Brain microvascular endothelial cell (primary cell): ENCODE measurements around the gene MIGA2.
"Not testable (repeated sequence)": the region's sequence is repeated elsewhere in the genome, so short reads cannot be mapped to it uniquely, and the experiment has no call there.

ENCODE experiments used
- DNase-seq: peaks from one replicate; pipeline ENCODE4 v3.0.0-alpha.2; 2020
- H3K27ac ChIP-seq: fragments of 250-450 bp; sonication (Bioruptor Pico); 2 replicates; pipeline ENCODE4 v1.5.1; 2020; ENCODE audit warnings: mild to moderate bottlenecking, moderate library complexity
- H3K27me3 ChIP-seq: fragments of 250-450 bp; sonication (Bioruptor Pico); replicated peaks from 2 replicates; pipeline ENCODE4 v1.5.1; 2020; ENCODE audit warnings: mild to moderate bottlenecking
- H3K36me3 ChIP-seq: fragments of 250-450 bp; sonication (Bioruptor Pico); replicated peaks from 2 replicates; pipeline ENCODE4 v1.5.1; 2020; ENCODE audit warnings: mild to moderate bottlenecking
- H3K4me3 ChIP-seq: 2 replicates; pipeline ENCODE4 v1.5.1; 2011; ENCODE audit warnings: low read depth, mild to moderate bottlenecking, control low read depth, low read length, moderate library complexity
- in situ Hi-C: cut with HindIII; loops from 2 replicates; pipeline ENCODE4 v1.10.0; 2017; ENCODE audit warnings: low sequenced_read_pairs, low pct_ligation_motif_present
- TF ChIP-seq, protein P1 (sequence below): IDR thresholded peaks from 2 replicates; pipeline ENCODE4 v1.5.1; 2011; ENCODE audit warnings: low read depth, mild to moderate bottlenecking, moderate library complexity, low read length, control low read depth, inconsistent platforms; ENCODE audit errors: missing control alignments

Gene MIGA2

DNA sequence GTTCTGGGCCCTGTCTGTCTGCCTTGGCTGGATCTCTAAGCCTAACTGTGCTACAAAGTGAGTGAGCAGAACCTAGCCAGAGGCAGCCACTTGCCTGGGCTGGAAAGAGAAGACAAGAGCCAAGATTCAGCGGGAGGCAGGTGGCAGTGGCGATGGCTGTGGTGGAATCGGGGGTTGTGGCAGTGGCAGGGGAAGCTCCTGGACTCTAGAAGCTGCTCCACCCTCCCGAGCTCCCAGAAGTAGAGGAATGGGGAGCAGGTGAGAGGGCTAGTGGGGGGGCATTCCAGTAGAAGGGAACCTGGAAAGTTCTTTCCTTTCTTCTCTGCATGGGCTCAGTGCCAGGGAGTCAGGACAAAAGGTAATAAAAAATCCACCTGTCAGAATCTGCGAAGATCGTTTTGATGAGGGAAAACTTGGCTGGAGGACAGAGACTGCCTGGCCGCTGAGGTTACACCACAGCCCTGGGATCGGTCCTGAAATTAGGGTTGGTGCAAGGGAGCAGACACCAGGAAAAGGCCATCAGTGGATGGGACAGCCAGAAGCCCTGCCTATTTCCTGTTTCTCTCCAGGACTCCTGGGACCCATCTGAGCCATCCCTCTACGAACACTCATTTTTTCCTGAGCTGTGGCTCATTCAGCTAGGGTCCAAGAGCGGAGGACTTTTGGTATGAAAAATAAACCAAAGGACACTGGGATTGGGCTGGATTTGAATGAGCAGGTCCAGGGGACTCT is 72.5 kb downstream of the MIGA2 start:
- Histone ChIP-seq H3K36me3 (no peaks in the 10 kb centered on the region), H3K27me3 (no peaks in the 10 kb centered on the region), H3K4me3 (no peak overlapping the region), H3K27ac (no peak overlapping the region)
- no peak for DNase-seq
- TF ChIP-seq, protein P1, sequence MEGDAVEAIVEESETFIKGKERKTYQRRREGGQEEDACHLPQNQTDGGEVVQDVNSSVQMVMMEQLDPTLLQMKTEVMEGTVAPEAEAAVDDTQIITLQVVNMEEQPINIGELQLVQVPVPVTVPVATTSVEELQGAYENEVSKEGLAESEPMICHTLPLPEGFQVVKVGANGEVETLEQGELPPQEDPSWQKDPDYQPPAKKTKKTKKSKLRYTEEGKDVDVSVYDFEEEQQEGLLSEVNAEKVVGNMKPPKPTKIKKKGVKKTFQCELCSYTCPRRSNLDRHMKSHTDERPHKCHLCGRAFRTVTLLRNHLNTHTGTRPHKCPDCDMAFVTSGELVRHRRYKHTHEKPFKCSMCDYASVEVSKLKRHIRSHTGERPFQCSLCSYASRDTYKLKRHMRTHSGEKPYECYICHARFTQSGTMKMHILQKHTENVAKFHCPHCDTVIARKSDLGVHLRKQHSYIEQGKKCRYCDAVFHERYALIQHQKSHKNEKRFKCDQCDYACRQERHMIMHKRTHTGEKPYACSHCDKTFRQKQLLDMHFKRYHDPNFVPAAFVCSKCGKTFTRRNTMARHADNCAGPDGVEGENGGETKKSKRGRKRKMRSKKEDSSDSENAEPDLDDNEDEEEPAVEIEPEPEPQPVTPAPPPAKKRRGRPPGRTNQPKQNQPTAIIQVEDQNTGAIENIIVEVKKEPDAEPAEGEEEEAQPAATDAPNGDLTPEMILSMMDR: no peak
- in situ Hi-C loops: no loop called here

DNA sequence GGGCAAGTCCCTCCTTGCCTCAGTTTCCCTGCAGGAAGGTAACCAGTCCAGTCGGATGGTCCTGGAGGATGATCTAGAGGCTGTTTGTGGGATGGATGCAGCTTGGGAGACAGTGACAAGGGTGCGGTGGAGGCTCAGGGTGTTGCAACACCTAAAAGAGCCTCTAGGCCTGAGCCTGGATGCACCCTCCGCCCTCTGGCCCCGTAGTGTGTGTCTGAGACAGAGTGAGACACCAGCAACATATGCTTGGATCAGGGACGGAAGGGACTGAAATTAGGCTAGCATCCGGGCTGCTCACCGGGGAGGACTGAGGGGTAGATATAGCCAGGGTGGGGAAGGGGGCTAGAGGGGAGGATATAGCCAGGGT is 73.1 kb downstream of the MIGA2 start:
- Histone ChIP-seq H3K27ac (no peak overlapping the region), H3K4me3 (no peak overlapping the region), H3K27me3 (no peaks in the 10 kb centered on the region), H3K36me3 (no peaks in the 10 kb centered on the region)
- in situ Hi-C loops: no loop called here
- no peak for DNase-seq
- TF ChIP-seq, protein P1: no peak

DNA sequence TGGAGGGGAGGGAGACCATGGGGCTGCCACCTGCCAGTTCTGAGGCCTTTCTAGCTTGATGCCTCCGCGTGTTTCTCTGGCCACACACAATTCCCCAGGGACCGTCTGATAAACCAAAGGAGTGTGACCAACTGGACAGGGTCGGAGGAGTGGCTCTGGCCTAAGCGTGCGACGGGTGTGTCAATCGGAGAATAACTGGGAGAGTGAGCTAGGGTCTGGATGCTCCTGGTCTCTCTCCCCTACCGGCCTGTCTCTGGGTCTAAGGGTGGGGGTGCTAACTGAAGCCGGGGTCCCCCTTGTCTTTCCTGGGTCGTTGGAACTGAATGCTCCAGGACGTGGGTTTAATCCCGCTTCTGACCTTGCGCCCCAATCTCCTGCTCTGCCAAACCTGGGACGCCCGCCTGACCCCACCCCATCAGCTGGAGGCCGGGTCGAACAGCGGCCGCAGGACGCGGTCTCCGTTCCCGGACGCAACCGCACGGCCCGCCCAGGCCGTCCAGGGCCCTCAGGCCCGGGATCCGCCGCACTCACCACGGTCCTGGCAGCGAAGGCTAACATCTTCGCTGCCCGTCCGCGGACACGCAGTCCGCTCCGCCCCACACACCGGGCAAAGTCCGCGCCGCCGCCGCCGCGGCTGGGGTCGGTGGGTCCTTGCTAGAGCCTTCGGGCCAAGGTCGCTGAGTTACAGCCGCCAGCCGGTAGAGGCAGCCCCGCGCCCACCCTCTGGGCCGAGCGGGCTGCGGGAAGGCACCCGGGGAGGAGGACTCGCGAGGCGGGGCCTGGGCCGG is 73.7 kb downstream of the MIGA2 start:
- in situ Hi-C loops: no loop called here
- no peaks in the 10 kb centered on the region for H3K27me3 ChIP-seq
- H3K27ac ChIP-seq: peak overlapping the region; percentile 13
- no peaks in the 10 kb centered on the region for H3K36me3 ChIP-seq
- DNase-seq: no peak
- H3K4me3 ChIP-seq: peak overlapping the region; percentile 68
- TF ChIP-seq, protein P1: no peak

DNA sequence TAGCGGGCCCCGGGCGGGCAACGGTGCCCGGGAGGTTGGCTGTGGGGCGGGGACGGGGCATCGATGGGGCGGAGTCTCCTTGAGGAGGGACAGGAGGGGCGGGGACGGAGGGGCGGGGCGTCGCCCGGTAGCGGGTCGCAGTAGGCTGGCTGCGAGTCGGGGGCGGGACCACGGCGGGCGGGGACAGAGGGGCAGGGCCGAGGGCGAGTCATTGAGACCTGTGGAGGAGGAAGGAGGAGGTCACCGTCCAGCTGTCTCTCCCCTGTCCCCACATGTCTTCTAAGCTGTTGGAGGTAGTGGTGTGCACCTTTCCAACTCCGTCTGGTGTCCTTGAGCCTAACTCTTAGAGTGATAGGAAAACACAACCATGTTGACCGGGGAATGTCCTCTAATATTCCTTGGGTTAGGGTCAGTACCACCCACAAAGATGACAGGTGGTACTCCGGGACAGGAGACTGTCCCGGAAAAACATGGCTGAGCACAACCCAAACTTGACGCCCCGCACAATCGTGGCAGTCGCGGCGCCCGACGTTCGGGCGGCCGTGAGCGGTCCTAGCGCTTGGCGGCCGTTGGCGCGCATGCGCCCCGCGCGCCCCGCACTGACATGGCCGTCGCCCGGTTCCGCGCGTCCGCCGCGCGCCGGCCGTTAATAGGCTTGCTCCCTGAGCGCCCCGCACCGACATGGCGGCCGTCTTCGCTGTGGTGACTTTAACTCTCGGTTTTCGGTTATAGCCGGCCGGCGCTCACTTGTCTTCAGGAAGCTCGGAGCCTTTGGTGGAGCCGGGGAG is 74.5 kb downstream of the MIGA2 start, which contains the start of the genes CRAT and PTPA:
CRAT (minus strand) TSS at position 54 of the 788 bp plus-strand sequence. CDS start 284 bp downstream, outside the sequence.
PTPA (plus strand) TSS at position 676 of the 788 bp plus-strand sequence. CDS start 186 bp downstream, outside the sequence.
- peak within 1 kb of the TSS; percentile 92 for H3K4me3 ChIP-seq
- peak; percentile 87 for DNase-seq
- in situ Hi-C loops: no loop called here
- H3K36me3 ChIP-seq: no peaks in the 10 kb centered on the region
- TF ChIP-seq, protein P1: no peak
- H3K27me3 ChIP-seq: no peaks in the 10 kb centered on the region
- H3K27ac ChIP-seq: peak within 1 kb of the TSS; percentile 86

DNA sequence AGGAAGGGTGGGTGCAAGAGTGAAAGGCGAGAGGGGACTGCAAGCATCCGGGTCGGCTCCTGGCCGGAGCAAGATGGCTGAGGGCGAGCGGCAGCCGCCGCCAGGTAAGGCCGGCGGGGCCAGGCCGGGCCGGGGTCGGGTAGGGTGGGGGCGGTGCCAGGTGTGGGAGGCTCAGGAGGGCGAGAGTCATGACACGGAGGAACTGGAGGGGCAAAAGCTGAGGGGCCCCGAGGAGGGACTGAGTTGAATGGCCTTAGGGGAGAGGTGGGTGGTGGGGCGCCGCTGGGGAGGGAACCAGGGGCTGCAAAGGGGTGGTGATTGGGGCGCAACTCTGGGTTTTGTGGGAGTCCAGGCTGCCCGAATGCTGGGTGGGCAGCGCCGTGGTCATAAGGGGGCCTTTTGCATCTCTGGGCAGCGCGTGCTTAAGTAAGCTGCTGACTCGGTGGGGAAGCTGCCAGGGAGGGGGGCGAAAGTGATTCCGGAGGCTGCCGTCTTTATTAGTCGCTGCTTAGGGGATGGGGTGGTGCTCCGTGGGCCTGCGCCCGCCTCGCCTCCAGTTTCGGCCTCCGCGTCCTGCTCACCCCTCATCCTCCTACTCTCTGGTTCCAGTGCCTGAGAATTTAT is 75.2 kb downstream of the MIGA2 start:
- H3K27me3 ChIP-seq: no peaks in the 10 kb centered on the region
- peak overlapping the region; percentile 86 for H3K27ac ChIP-seq
- no peaks in the 10 kb centered on the region for H3K36me3 ChIP-seq
- TF ChIP-seq, protein P1: no peak
- H3K4me3 ChIP-seq: peak overlapping the region; percentile 92
- DNase-seq: peak; percentile 41
- in situ Hi-C loops: no loop called here

DNA sequence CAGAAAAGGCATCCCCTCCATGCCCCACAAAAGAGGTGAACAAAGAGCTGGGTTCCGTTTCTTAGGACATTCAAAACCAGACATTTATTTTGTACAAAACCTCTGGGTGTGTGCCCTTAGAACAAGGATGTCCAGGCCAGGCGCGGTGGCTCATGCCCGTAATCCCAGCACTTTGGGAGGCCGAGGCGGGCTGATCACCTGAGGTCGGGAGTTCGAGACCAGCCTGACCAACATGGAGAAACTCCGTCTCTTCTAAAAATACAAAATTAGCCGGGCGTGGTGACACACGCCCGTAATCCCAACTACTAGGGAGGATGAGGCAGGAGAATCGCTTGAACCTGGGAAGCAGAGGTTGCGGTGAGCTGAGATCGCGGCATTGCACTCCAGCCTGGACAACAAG is 76.1 kb downstream of the MIGA2 start:
- H3K27me3 ChIP-seq, H3K36me3 ChIP-seq, in situ Hi-C loops, H3K27ac ChIP-seq, DNase-seq: not testable (repeated sequence)
- peak overlapping the region; percentile 92 for H3K4me3 ChIP-seq
